WTC11 (cell line): ENCODE results near the gene CDK10. TPM values are rescaled to one million over a fixed set of nuclear protein-coding genes. Genes with fewer than 3 reads are reported as not detected.

Source experiments
- CBFB ChIP-seq: sonication (generic); formaldehyde crosslinking; IDR thresholded peaks from 2 replicates; pipeline ENCODE4 v1.8.1; 2022; ENCODE audit warnings: mild to moderate bottlenecking, low read depth, missing genetic modification reagents
- JUN ChIP-seq: sonication (generic); formaldehyde crosslinking; IDR thresholded peaks from 2 replicates; pipeline ENCODE4 v1.8.0; 2023; ENCODE audit warnings: mild to moderate bottlenecking, missing genetic modification reagents
- MXD4 ChIP-seq: fragments of 250-450 bp; sonication (Bioruptor Pico); IDR thresholded peaks from 2 replicates; pipeline ENCODE4 v1.8.0; 2021; ENCODE audit warnings: mild to moderate bottlenecking, moderate library complexity, borderline replicate concordance
- NFATC4 ChIP-seq: fragments of 250-450 bp; sonication (Bioruptor Pico); IDR thresholded peaks from 2 replicates; pipeline ENCODE4 v1.9.0; 2021; ENCODE audit warnings: mild to moderate bottlenecking
- NR1H2 ChIP-seq: sonication (generic); formaldehyde crosslinking; IDR thresholded peaks from 2 replicates; pipeline ENCODE4 v1.9.0; 2021; ENCODE audit warnings: mild to moderate bottlenecking, moderate library complexity, missing genetic modification reagents
- NR3C1 ChIP-seq: sonication (generic); formaldehyde crosslinking; conservative IDR thresholded peaks from 2 replicates; pipeline ENCODE4 v1.8.1; 2023; ENCODE audit warnings: low read depth, mild to moderate bottlenecking, missing genetic modification reagents
- PRRX2 ChIP-seq: fragments of 250-450 bp; sonication (Bioruptor Pico); IDR thresholded peaks from 2 replicates; pipeline ENCODE4 v1.8.0; 2021; ENCODE audit warnings: mild to moderate bottlenecking
- RELA ChIP-seq: sonication (generic); formaldehyde crosslinking; IDR thresholded peaks from 2 replicates; pipeline ENCODE4 v1.8.1; 2022; ENCODE audit warnings: missing genetic modification reagents, mild to moderate bottlenecking, borderline replicate concordance
- RORB ChIP-seq: fragments of 250-450 bp; sonication (Bioruptor Pico); IDR thresholded peaks from 2 replicates; pipeline ENCODE4 v1.9.0; 2021; ENCODE audit warnings: mild to moderate bottlenecking
- SMAD4 ChIP-seq: sonication (generic); formaldehyde crosslinking; IDR thresholded peaks from 2 replicates; pipeline ENCODE4 v1.8.0; 2022; ENCODE audit warnings: mild to moderate bottlenecking, missing genetic modification reagents
- ZBTB21 ChIP-seq: sonication (generic); formaldehyde crosslinking; IDR thresholded peaks from 2 replicates; pipeline ENCODE4 v1.8.1; 2023; ENCODE audit warnings: mild to moderate bottlenecking, missing genetic modification reagents, borderline replicate concordance
- ZNF121 ChIP-seq: sonication (generic); formaldehyde crosslinking; IDR thresholded peaks from 2 replicates; pipeline ENCODE4 v1.8.0; 2023; ENCODE audit warnings: missing genetic modification reagents
- ZNF219 ChIP-seq: sonication (generic); formaldehyde crosslinking; IDR thresholded peaks from 2 replicates; pipeline ENCODE4 v1.8.0; 2023; ENCODE audit warnings: missing genetic modification reagents, mild to moderate bottlenecking, borderline replicate concordance
- ZNF263 ChIP-seq: sonication (generic); formaldehyde crosslinking; IDR thresholded peaks from 2 replicates; pipeline ENCODE4 v1.8.1; 2022; ENCODE audit warnings: low read depth, mild to moderate bottlenecking, moderate library complexity, missing genetic modification reagents
- total RNA-seq: library from RNA; stranded (reverse); gene quantifications from 3 replicates; pipeline ENCODE4 v1.2.3, GENCODE V29; 2021
- TF ChIP-seq, protein P1 (sequence below): fragments of 250-450 bp; sonication (Bioruptor Pico); IDR thresholded peaks from 2 replicates; pipeline ENCODE4 v1.9.0; 2021; ENCODE audit warnings: mild to moderate bottlenecking
- TF ChIP-seq, protein P2 (sequence below): sonication (generic); formaldehyde crosslinking; conservative IDR thresholded peaks from 2 replicates; pipeline ENCODE4 v1.8.1; 2022; ENCODE audit warnings: mild to moderate bottlenecking, missing genetic modification reagents
- TF ChIP-seq, protein P3 (sequence below): sonication (generic); formaldehyde crosslinking; IDR thresholded peaks from 2 replicates; pipeline ENCODE4 v1.8.1; 2022; ENCODE audit warnings: mild to moderate bottlenecking, moderate library complexity, missing genetic modification reagents
- TF ChIP-seq, protein P4 (sequence below): sonication (generic); formaldehyde crosslinking; IDR thresholded peaks from 2 replicates; pipeline ENCODE4 v1.8.0; 2022; ENCODE audit warnings: mild to moderate bottlenecking, missing genetic modification reagents
- TF ChIP-seq, protein P5 (sequence below): sonication (generic); formaldehyde crosslinking; IDR thresholded peaks from 2 replicates; pipeline ENCODE4 v1.8.1; 2023; ENCODE audit warnings: mild to moderate bottlenecking, moderate library complexity, missing genetic modification reagents
- TF ChIP-seq, protein P6 (sequence below): sonication (generic); formaldehyde crosslinking; IDR thresholded peaks from 2 replicates; pipeline ENCODE4 v1.8.1; 2023; ENCODE audit warnings: mild to moderate bottlenecking, missing genetic modification reagents, moderate library complexity
- TF ChIP-seq, protein P7 (sequence below): sonication (generic); formaldehyde crosslinking; IDR thresholded peaks from 2 replicates; pipeline ENCODE4 v1.8.0; 2022; ENCODE audit warnings: mild to moderate bottlenecking, missing genetic modification reagents
- TF ChIP-seq, protein P8 (sequence below): sonication (generic); formaldehyde crosslinking; IDR thresholded peaks from 2 replicates; pipeline ENCODE4 v1.8.1; 2023; ENCODE audit warnings: mild to moderate bottlenecking, missing genetic modification reagents
- TF ChIP-seq, protein P9 (sequence below): sonication (generic); formaldehyde crosslinking; IDR thresholded peaks from 2 replicates; pipeline ENCODE4 v1.8.0; 2023; ENCODE audit warnings: mild to moderate bottlenecking, missing genetic modification reagents
- TF ChIP-seq, protein P10 (sequence below): sonication (generic); formaldehyde crosslinking; IDR thresholded peaks from 2 replicates; pipeline ENCODE4 v1.8.1; 2023; ENCODE audit warnings: mild to moderate bottlenecking, missing genetic modification reagents, moderate library complexity

Gene CDK10
- total RNA-seq, 1 experiment from 2014 or later = 102 TPM

DNA sequence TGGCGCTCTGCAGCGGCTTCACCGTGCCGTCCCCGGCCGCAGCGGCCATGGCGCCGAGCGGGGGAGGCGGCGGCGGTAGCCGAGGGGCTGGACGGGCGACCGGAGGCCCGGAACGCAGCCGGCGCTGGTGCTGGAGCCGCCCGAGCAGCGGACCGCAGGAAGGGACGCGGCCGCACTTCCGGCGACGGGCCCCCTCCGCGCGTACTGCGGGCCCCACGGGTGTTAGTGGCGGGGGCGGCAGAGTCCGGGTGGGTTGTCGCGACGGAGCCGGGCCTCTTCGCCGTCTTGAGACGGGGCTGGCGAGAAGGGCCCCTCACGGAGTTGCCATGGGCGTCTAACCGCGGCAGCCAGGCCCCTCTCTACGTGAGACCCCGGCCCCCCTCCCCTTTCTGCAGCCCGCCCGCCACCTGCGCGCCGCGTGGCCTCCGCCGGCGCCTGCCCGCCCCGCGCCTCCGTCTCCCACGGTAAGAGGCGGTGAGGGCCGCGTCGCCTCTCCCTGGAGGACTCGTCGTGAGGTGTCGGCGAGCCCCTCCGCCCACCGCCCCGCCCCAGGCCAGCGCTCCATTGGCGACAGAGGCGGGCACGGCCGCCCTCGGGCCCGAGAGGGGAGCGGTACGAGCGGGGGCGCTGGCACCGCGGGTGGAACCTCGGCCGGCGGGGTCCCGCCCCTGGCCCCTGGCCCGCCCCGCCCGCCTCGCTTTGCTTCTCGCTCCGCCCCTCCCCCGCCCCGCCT lies 34.5 kb downstream of the CDK10 start, which contains the start of the genes VPS9D1 and ZNF276 (continued):
- TF ChIP-seq, protein P1, sequence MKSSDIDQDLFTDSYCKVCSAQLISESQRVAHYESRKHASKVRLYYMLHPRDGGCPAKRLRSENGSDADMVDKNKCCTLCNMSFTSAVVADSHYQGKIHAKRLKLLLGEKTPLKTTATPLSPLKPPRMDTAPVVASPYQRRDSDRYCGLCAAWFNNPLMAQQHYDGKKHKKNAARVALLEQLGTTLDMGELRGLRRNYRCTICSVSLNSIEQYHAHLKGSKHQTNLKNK (CRISPR knock-in tag) = no peak
- TF ChIP-seq ZNF219 (CRISPR knock-in tag) (no peak; the same call in 1 of the 2 replicates), JUN (CRISPR knock-in tag) (0 out of 2 replicates have a peak, but pooled peaks have one; percentile 40), RELA (CRISPR knock-in tag) (no peak), ZNF121 (CRISPR knock-in tag) (no peak), PRRX2 (no peak), NFATC4 (CRISPR knock-in tag) (peak; percentile 67), SMAD4 (0 out of 2 replicates have a peak, but pooled peaks have one; percentile 19), NR3C1 (CRISPR knock-in tag) (no peak), ZNF263 (no peak), NR1H2 (no peak), RORB (CRISPR knock-in tag) (no peak), CBFB (CRISPR knock-in tag) (peak; percentile 70; the same call in 1 of the 2 replicates), MXD4 (CRISPR knock-in tag) (no peak), ZBTB21 (CRISPR knock-in tag) (0 out of 2 replicates have a peak, but pooled peaks have one; percentile 12)
- TF ChIP-seq, protein P2, sequence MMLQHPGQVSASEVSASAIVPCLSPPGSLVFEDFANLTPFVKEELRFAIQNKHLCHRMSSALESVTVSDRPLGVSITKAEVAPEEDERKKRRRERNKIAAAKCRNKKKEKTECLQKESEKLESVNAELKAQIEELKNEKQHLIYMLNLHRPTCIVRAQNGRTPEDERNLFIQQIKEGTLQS (CRISPR knock-in tag) = no peak
- TF ChIP-seq, protein P3, sequence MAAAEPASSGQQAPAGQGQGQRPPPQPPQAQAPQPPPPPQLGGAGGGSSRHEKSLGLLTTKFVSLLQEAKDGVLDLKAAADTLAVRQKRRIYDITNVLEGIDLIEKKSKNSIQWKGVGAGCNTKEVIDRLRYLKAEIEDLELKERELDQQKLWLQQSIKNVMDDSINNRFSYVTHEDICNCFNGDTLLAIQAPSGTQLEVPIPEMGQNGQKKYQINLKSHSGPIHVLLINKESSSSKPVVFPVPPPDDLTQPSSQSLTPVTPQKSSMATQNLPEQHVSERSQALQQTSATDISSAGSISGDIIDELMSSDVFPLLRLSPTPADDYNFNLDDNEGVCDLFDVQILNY = 0 out of 2 replicates have a peak, but pooled peaks have one; percentile 58
- TF ChIP-seq, protein P4, sequence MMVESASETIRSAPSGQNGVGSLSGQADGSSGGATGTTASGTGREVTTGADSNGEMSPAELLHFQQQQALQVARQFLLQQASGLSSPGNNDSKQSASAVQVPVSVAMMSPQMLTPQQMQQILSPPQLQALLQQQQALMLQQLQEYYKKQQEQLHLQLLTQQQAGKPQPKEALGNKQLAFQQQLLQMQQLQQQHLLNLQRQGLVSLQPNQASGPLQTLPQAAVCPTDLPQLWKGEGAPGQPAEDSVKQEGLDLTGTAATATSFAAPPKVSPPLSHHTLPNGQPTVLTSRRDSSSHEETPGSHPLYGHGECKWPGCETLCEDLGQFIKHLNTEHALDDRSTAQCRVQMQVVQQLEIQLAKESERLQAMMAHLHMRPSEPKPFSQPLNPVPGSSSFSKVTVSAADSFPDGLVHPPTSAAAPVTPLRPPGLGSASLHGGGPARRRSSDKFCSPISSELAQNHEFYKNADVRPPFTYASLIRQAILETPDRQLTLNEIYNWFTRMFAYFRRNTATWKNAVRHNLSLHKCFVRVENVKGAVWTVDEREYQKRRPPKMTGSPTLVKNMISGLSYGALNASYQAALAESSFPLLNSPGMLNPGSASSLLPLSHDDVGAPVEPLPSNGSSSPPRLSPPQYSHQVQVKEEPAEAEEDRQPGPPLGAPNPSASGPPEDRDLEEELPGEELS (CRISPR knock-in tag) = no peak; the same call in 1 of the 2 replicates
- TF ChIP-seq, protein P5, sequence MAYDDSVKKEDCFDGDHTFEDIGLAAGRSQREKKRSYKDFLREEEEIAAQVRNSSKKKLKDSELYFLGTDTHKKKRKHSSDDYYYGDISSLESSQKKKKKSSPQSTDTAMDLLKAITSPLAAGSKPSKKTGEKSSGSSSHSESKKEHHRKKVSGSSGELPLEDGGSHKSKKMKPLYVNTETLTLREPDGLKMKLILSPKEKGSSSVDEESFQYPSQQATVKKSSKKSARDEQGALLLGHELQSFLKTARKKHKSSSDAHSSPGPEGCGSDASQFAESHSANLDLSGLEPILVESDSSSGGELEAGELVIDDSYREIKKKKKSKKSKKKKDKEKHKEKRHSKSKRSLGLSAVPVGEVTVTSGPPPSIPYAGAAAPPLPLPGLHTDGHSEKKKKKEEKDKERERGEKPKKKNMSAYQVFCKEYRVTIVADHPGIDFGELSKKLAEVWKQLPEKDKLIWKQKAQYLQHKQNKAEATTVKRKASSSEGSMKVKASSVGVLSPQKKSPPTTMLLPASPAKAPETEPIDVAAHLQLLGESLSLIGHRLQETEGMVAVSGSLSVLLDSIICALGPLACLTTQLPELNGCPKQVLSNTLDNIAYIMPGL (CRISPR knock-in tag) = peak; percentile 82; the same call in 1 of the 2 replicates
- TF ChIP-seq, protein P6, sequence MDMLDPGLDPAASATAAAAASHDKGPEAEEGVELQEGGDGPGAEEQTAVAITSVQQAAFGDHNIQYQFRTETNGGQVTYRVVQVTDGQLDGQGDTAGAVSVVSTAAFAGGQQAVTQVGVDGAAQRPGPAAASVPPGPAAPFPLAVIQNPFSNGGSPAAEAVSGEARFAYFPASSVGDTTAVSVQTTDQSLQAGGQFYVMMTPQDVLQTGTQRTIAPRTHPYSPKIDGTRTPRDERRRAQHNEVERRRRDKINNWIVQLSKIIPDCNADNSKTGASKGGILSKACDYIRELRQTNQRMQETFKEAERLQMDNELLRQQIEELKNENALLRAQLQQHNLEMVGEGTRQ (CRISPR knock-in tag) = no peak; the same call in none of the 2 replicates
- TF ChIP-seq, protein P7, sequence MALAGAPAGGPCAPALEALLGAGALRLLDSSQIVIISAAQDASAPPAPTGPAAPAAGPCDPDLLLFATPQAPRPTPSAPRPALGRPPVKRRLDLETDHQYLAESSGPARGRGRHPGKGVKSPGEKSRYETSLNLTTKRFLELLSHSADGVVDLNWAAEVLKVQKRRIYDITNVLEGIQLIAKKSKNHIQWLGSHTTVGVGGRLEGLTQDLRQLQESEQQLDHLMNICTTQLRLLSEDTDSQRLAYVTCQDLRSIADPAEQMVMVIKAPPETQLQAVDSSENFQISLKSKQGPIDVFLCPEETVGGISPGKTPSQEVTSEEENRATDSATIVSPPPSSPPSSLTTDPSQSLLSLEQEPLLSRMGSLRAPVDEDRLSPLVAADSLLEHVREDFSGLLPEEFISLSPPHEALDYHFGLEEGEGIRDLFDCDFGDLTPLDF (CRISPR knock-in tag) = no peak
- TF ChIP-seq, protein P8, sequence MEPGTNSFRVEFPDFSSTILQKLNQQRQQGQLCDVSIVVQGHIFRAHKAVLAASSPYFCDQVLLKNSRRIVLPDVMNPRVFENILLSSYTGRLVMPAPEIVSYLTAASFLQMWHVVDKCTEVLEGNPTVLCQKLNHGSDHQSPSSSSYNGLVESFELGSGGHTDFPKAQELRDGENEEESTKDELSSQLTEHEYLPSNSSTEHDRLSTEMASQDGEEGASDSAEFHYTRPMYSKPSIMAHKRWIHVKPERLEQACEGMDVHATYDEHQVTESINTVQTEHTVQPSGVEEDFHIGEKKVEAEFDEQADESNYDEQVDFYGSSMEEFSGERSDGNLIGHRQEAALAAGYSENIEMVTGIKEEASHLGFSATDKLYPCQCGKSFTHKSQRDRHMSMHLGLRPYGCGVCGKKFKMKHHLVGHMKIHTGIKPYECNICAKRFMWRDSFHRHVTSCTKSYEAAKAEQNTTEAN (CRISPR knock-in tag) = 0 out of 2 replicates have a peak, but pooled peaks have one; percentile 63
- TF ChIP-seq, protein P9, sequence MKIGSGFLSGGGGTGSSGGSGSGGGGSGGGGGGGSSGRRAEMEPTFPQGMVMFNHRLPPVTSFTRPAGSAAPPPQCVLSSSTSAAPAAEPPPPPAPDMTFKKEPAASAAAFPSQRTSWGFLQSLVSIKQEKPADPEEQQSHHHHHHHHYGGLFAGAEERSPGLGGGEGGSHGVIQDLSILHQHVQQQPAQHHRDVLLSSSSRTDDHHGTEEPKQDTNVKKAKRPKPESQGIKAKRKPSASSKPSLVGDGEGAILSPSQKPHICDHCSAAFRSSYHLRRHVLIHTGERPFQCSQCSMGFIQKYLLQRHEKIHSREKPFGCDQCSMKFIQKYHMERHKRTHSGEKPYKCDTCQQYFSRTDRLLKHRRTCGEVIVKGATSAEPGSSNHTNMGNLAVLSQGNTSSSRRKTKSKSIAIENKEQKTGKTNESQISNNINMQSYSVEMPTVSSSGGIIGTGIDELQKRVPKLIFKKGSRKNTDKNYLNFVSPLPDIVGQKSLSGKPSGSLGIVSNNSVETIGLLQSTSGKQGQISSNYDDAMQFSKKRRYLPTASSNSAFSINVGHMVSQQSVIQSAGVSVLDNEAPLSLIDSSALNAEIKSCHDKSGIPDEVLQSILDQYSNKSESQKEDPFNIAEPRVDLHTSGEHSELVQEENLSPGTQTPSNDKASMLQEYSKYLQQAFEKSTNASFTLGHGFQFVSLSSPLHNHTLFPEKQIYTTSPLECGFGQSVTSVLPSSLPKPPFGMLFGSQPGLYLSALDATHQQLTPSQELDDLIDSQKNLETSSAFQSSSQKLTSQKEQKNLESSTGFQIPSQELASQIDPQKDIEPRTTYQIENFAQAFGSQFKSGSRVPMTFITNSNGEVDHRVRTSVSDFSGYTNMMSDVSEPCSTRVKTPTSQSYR = no peak
- TF ChIP-seq, protein P10, sequence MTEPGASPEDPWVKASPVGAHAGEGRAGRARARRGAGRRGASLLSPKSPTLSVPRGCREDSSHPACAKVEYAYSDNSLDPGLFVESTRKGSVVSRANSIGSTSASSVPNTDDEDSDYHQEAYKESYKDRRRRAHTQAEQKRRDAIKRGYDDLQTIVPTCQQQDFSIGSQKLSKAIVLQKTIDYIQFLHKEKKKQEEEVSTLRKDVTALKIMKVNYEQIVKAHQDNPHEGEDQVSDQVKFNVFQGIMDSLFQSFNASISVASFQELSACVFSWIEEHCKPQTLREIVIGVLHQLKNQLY (CRISPR knock-in tag) = no peak
